IMR-90 (cell line): Measurements from ENCODE around the gene IL1RAPL1. TPM values are rescaled to one million over a fixed set of nuclear protein-coding genes. Genes with fewer than 3 reads are reported as not detected.

Experiments used
- ATAC-seq: fragments of 200-7000 bp; cut with Tn5 transposase; 2 replicates; pipeline ENCODE4 v1.9.1; 2020; ENCODE audit warnings: low read depth, mild to moderate bottlenecking, moderate library complexity
- BruUV-seq: library from RNA; stranded (reverse); fragments of 400-500 nt; replicated peaks from 2 replicates; lab custom pipeline; 2021; lab: Mats Ljungman, UMichigan
- CTCF ChIA-PET: fragments of 300-600 bp; formaldehyde crosslinking; extraction: SDS; loops from one replicate; lab custom pipeline; 2021; ENCODE audit warnings: antibody characterized with exemption; lab: Yijun Ruan, JAX
- POLR2A ChIA-PET: fragments of 300-600 bp; sonication (Branson Sonifier 250); formaldehyde crosslinking; loops from one replicate; lab custom pipeline; 2022; ENCODE audit warnings: antibody characterized with exemption; ENCODE audit not compliant: unreplicated experiment; lab: Charles Lee
- DNase-seq: peaks from one replicate; pipeline ENCODE4 v3.0.0; 2013
- H2AFZ ChIP-seq: replicated peaks from 2 replicates; pipeline ENCODE3; 2013; ENCODE audit warnings: low read length, mild to moderate bottlenecking; ENCODE audit not compliant: poor library complexity
- H2AK5ac ChIP-seq: 2 replicates; pipeline ENCODE4 v1.6.1; 2013; ENCODE audit warnings: low read depth, low read length, inconsistent platforms
- H2AK9ac ChIP-seq: replicated peaks from 2 replicates; pipeline ENCODE3; 2013; ENCODE audit warnings: mild to moderate bottlenecking, low read depth, low read length, moderate library complexity; ENCODE audit not compliant: poor library complexity
- H2BK120ac ChIP-seq: 2 replicates; pipeline ENCODE4 v1.6.1; 2013; ENCODE audit warnings: low read depth, low read length, inconsistent platforms
- H2BK15ac ChIP-seq: 3 replicates; pipeline ENCODE4 v1.6.1; 2013; ENCODE audit warnings: low read depth, low read length, inconsistent platforms
- H2BK20ac ChIP-seq: 2 replicates; pipeline ENCODE4 v1.6.1; 2013; ENCODE audit warnings: low read depth, mild to moderate bottlenecking, inconsistent platforms, low read length, moderate library complexity
- H2BK5ac ChIP-seq: 2 replicates; pipeline ENCODE4 v1.6.1; 2013; ENCODE audit warnings: mild to moderate bottlenecking, low read depth, low read length, inconsistent platforms; ENCODE audit not compliant: poor library complexity, severe bottlenecking
- H3K14ac ChIP-seq: replicated peaks from 2 replicates; pipeline ENCODE4 v1.6.1; 2013; ENCODE audit warnings: low read depth, low read length, inconsistent platforms
- H3K18ac ChIP-seq: 2 replicates; pipeline ENCODE4 v1.6.1; 2013; ENCODE audit warnings: low read depth, low read length, control low read depth
- H3K23ac ChIP-seq: 2 replicates; pipeline ENCODE4 v1.6.1; 2013; ENCODE audit warnings: low read depth, low read length, inconsistent platforms
- H3K27ac ChIP-seq: 2 replicates; pipeline ENCODE4 v1.5.1; 2013; ENCODE audit warnings: mild to moderate bottlenecking, control low read depth, low read length; ENCODE audit not compliant: insufficient read depth
- H3K27me3 ChIP-seq: 2 replicates; pipeline ENCODE4 v1.6.1; 2013; ENCODE audit warnings: low read length; ENCODE audit not compliant: control insufficient read depth, insufficient read depth
- H3K36me3 ChIP-seq: 2 replicates; pipeline ENCODE4 v1.6.1; 2013; ENCODE audit warnings: low read length, mixed read lengths; ENCODE audit not compliant: control insufficient read depth, insufficient read depth
- H3K4ac ChIP-seq: 2 replicates; pipeline ENCODE4 v1.6.1; 2013; ENCODE audit warnings: low read depth, low read length, inconsistent platforms
- H3K4me1 ChIP-seq: 2 replicates; pipeline ENCODE4 v1.6.1; 2013; ENCODE audit warnings: low read length, mixed read lengths; ENCODE audit not compliant: control insufficient read depth, insufficient read depth
- H3K4me2 ChIP-seq: 2 replicates; pipeline ENCODE4 v1.6.1; 2013; ENCODE audit warnings: low read depth, mild to moderate bottlenecking, control low read depth, low read length, moderate library complexity
- H3K4me3 ChIP-seq: 2 replicates; pipeline ENCODE4 v1.5.1; 2013; ENCODE audit warnings: low read depth, mild to moderate bottlenecking, control low read depth, low read length, moderate library complexity; ENCODE audit not compliant: insufficient read depth
- H3K56ac ChIP-seq: 2 replicates; pipeline ENCODE4 v1.6.1; 2013; ENCODE audit warnings: low read length, inconsistent platforms; ENCODE audit not compliant: insufficient read depth; ENCODE audit errors: extremely low read depth
- H3K79me1 ChIP-seq, 2 experiments: 2 replicates each; pipeline ENCODE4 v1.6.1; 2013; ENCODE audit warnings: low read length in 2 of 2, inconsistent platforms in 1 of 2, low read depth in 1 of 2
- H3K9ac ChIP-seq: 2 replicates; pipeline ENCODE4 v1.6.1; 2013; ENCODE audit warnings: low read depth, low read length, control low read depth
- H3K9me1 ChIP-seq: 2 replicates; pipeline ENCODE4 v1.6.1; 2013; ENCODE audit warnings: low read length, inconsistent platforms; ENCODE audit not compliant: insufficient read depth
- H3K9me3 ChIP-seq: 2 replicates; pipeline ENCODE4 v1.6.1; 2013; ENCODE audit warnings: low read length; ENCODE audit not compliant: control insufficient read depth, insufficient read depth
- H4K20me1 ChIP-seq: 2 replicates; pipeline ENCODE4 v1.6.1; 2013; ENCODE audit warnings: low read length, inconsistent platforms; ENCODE audit not compliant: insufficient read depth
- H4K5ac ChIP-seq: 2 replicates; pipeline ENCODE4 v1.6.1; 2013; ENCODE audit warnings: mild to moderate bottlenecking, low read depth, low read length, control low read depth
- H4K8ac ChIP-seq, 2 experiments: 2 replicates each; pipeline ENCODE4 v1.6.1; 2013; ENCODE audit warnings: low read depth in 2 of 2, low read length in 2 of 2, control low read depth in 1 of 2, inconsistent platforms in 1 of 2
- H4K91ac ChIP-seq: 2 replicates; pipeline ENCODE4 v1.6.1; 2013; ENCODE audit warnings: low read depth, low read length, inconsistent platforms; ENCODE audit not compliant: insufficient read depth
- ELK1 ChIP-seq: fragments of 150-350 bp; IDR thresholded peaks from 2 replicates; pipeline ENCODE4 v1.6.1; 2016; ENCODE audit warnings: low read depth, mild to moderate bottlenecking, low read length, moderate library complexity, borderline replicate concordance
- MAFK ChIP-seq: IDR thresholded peaks from 2 replicates; pipeline ENCODE4 v1.6.1; 2012; ENCODE audit warnings: low read depth, low read length, improper control_type of control experiment
- SMC3 ChIP-seq: fragments of 150-350 bp; IDR thresholded peaks from 2 replicates; pipeline ENCODE4 v1.6.1; 2016; ENCODE audit warnings: low read depth, mild to moderate bottlenecking, antibody characterized with exemption, low read length, moderate library complexity
- USF2 ChIP-seq: fragments of 150-350 bp; IDR thresholded peaks from 2 replicates; pipeline ENCODE4 v1.6.1; 2017; ENCODE audit warnings: mild to moderate bottlenecking, antibody characterized with exemption, low read length, low read depth
- WGBS, 2 experiments: methylation state at CpG; one replicate each; pipeline versions ENCODE4 v1.1.5 to v1.1.7; 2013; ENCODE audit warnings: missing lambda C conversion rate in 2 of 2; ENCODE audit not compliant: insufficient read length in 1 of 2; ENCODE audit errors: extremely low coverage in 2 of 2; 5-methylcytosine and 5-hydroxymethylcytosine counted together
- dilution Hi-C: fragments of 300-500 bp; cut with HindIII; formaldehyde crosslinking; loops from one replicate; pipeline ENCODE4 v1.14.3; 2018; ENCODE audit warnings: low sequenced_read_pairs; ENCODE audit not compliant: unreplicated experiment
- in situ Hi-C: fragments of 300-500 bp; cut with MboI; formaldehyde crosslinking; loops from 3 replicates; pipeline ENCODE4 v1.14.3; 2019; ENCODE audit warnings: low sequenced_read_pairs, inconsistent platforms, mixed read lengths
- intact Hi-C: fragments of 100-400 bp; cut with micrococcal nuclease; formaldehyde crosslinking; loops from 2 replicates; pipeline ENCODE4 v1.10.0; 2022
- polyA plus RNA-seq, 3 experiments: library from polyadenylated mRNA; depleted of rRNA; stranded (reverse); fragments of >200 nt; gene quantifications; 2 replicates each; pipeline ENCODE4 v1.2.3, GENCODE V29; 2012; ENCODE audit warnings: low replicate concordance in 1 of 3
- total RNA-seq: library from RNA; depleted of rRNA; stranded (reverse); fragments of >200 nt; gene quantifications from 2 replicates; pipeline ENCODE4 v1.2.3, GENCODE V29; 2012

The IL1RAPL1 gene
- total and polyA plus RNA-seq, 2 of the 4 experiments (the other 2 are of a cell fraction): 1.5 to 9.0 TPM

- TF ChIP-seq ELK1: no peak
- TF ChIP-seq SMC3: no peak
- no peak for TF ChIP-seq MAFK
- no peak for TF ChIP-seq USF2
- H3K56ac ChIP-seq: no peak overlapping the region
- H3K4me3 ChIP-seq: no peak overlapping the region
- H3K27ac ChIP-seq: no peak overlapping the region
- CTCF ChIA-PET: no interaction called here
- POLR2A ChIA-PET: no interaction called here
- no peaks in the 10 kb centered on the region for H3K27me3 ChIP-seq
- no peaks in the 10 kb centered on the region for H3K9me3 ChIP-seq
- H3K79me1 ChIP-seq: no peaks in the 10 kb centered on the region
- H3K36me3 ChIP-seq: no peaks in the 10 kb centered on the region
- WGBS, 2 experiments: no CpG with 5 or more reads among the region's 4 CpGs
- no peaks in the 10 kb centered on the region for H3K4me1 ChIP-seq
- H2BK15ac ChIP-seq: no peak overlapping the region
- no peak overlapping the region for H4K5ac ChIP-seq
- intact Hi-C loops (no loop called here), dilution Hi-C loops (no loop called here), in situ Hi-C loops (no loop called here)
- H2AK9ac ChIP-seq: no peak overlapping the region
- H2AK5ac ChIP-seq: no peak overlapping the region
- no peak for ATAC-seq
- H4K91ac ChIP-seq: no peak overlapping the region
- H2BK5ac ChIP-seq: no peak overlapping the region
- no peak overlapping the region for H2BK20ac ChIP-seq
- no peak overlapping the region for H3K14ac ChIP-seq
- BruUV-seq: no TSS peak
- H2BK120ac ChIP-seq: no peak overlapping the region
- H2AFZ ChIP-seq: no peak overlapping the region
- no peak overlapping the region for H3K9ac ChIP-seq
- no peaks in the 10 kb centered on the region for H4K20me1 ChIP-seq
- no peak overlapping the region for H3K4me2 ChIP-seq
- H4K8ac ChIP-seq: no peak overlapping the region
- H3K9me1 ChIP-seq: no peaks in the 10 kb centered on the region
- H3K4ac ChIP-seq: no peak overlapping the region
- H3K23ac ChIP-seq: no peak overlapping the region
- no peak overlapping the region for H3K18ac ChIP-seq
- no peak for DNase-seq
These were observed 1280.7 kb downstream of the IL1RAPL1 start for GRCh38 chrX:29867971-29868370.
